HCT116 (cell line): ENCODE results near the gene MICALL2. TPM values are rescaled to one million over a fixed set of nuclear protein-coding genes. Genes with fewer than 3 reads are reported as not detected.

ENCODE experiments used
- ATAC-seq: fragments of 200-7000 bp; cut with Tn5 transposase; 2 replicates; pipeline ENCODE4 v1.9.1; 2020; ENCODE audit warnings: mild to moderate bottlenecking, moderate library complexity
- BruUV-seq: library from RNA; stranded (reverse); fragments of 400-500 nt; replicated peaks from 2 replicates; lab custom pipeline; 2021; lab: Mats Ljungman, UMichigan
- CTCF ChIA-PET: fragments of 300-600 bp; sonication (Branson Sonifier 250); formaldehyde crosslinking; loops from one replicate; lab custom pipeline; 2021; ENCODE audit warnings: antibody characterized with exemption; lab: Charles Lee
- POLR2A ChIA-PET: fragments of 300-600, 350-600 bp; sonication (Branson Sonifier 250); formaldehyde crosslinking; loops from one replicate; lab custom pipeline; 2021; ENCODE audit warnings: antibody characterized with exemption; lab: Charles Lee
- RAD21 ChIA-PET, 2 experiments: fragments of 300-600 bp; sonication (Branson Sonifier 250); formaldehyde crosslinking; loops; one replicate each; lab custom pipeline; 2023; ENCODE audit warnings: low total read pairs in 2 of 2; ENCODE audit not compliant: uncharacterized antibody in 2 of 2, unreplicated experiment in 2 of 2, low non-redundant PET in 1 of 2; lab: Charles Lee
- DNase-seq: peaks from one replicate; pipeline ENCODE4 v3.0.0-alpha.2; 2010; ENCODE audit warnings: low read depth, low spot score
- H2AFZ ChIP-seq: fragments of 200-600 bp; shearing (Covaris generic), sonication (generic); 2 replicates; pipeline ENCODE4 v1.6.1; 2017; ENCODE audit warnings: low read depth, mixed run types, mixed read lengths, antibody characterized with exemption, low read length; ENCODE audit not compliant: poor library complexity, severe bottlenecking
- H3K27ac ChIP-seq: 2 replicates; pipeline ENCODE4 v1.5.1; 2012; ENCODE audit warnings: low read depth, low read length
- H3K27me3 ChIP-seq: fragments of 200-600 bp; sonication (generic); 2 replicates; pipeline ENCODE4 v1.6.1; 2016; ENCODE audit warnings: mixed run types, low read length, mixed read lengths; ENCODE audit not compliant: insufficient read depth
- H3K36me3 ChIP-seq, 2 experiments: fragments of 200-500 bp in 1 of 2; fragments of 200-600 bp in 1 of 2; sonication (Bioruptor generic) in 1 of 2; sonication (generic) in 1 of 2; 2 replicates each; pipeline versions ENCODE4 v1.5.1 to v1.6.1; 2014 to 2016; ENCODE audit warnings: low read length in 2 of 2, inconsistent platforms in 1 of 2, mixed read lengths in 1 of 2, mixed run types in 1 of 2; ENCODE audit not compliant: insufficient read depth in 2 of 2, control insufficient read depth in 1 of 2
- H3K4me1 ChIP-seq, 2 experiments: fragments of 200-600 bp in 1 of 2; sonication (generic) in 1 of 2; 2 replicates each; pipeline versions ENCODE4 v1.5.1 to v1.6.1; 2012 to 2017; ENCODE audit warnings: low read length in 2 of 2, inconsistent platforms in 1 of 2, mild to moderate bottlenecking in 1 of 2, mixed read lengths in 1 of 2, mixed run types in 1 of 2, moderate library complexity in 1 of 2; ENCODE audit not compliant: insufficient read depth in 2 of 2, control insufficient read depth in 1 of 2
- H3K4me2 ChIP-seq: fragments of 200-600 bp; sonication (generic); 2 replicates; pipeline ENCODE4 v1.6.1; 2017; ENCODE audit warnings: mixed run types, low read length, mixed read lengths
- H3K4me3 ChIP-seq, 2 experiments: fragments of 200-600 bp in 1 of 2; sonication (generic) in 1 of 2; replicated peaks in 1 of 2; 2 replicates each; pipeline ENCODE4 v1.5.1; 2011 to 2016; ENCODE audit warnings: low read length in 2 of 2, control low read depth in 1 of 2, low read depth in 1 of 2, mild to moderate bottlenecking in 1 of 2, mixed read lengths in 1 of 2, mixed run types in 1 of 2
- H3K79me2 ChIP-seq: fragments of 200-600 bp; sonication (generic); 2 replicates; pipeline ENCODE4 v1.6.1; 2017; ENCODE audit warnings: mild to moderate bottlenecking, mixed run types, low read length, moderate library complexity, mixed read lengths; ENCODE audit not compliant: insufficient read depth
- H3K9ac ChIP-seq: fragments of 200-600 bp; sonication (generic); 2 replicates; pipeline ENCODE4 v1.6.1; 2016; ENCODE audit warnings: low read length, mixed read lengths
- H3K9me2 ChIP-seq: fragments of 200-600 bp; sonication (generic), shearing (Covaris generic); 2 replicates; pipeline ENCODE4 v1.6.1; 2017; ENCODE audit warnings: mixed run types, mild to moderate bottlenecking, moderate library complexity; ENCODE audit not compliant: insufficient read depth
- H3K9me3 ChIP-seq, 2 experiments: fragments of 200-500 bp in 1 of 2; fragments of 200-600 bp in 1 of 2; sonication (Bioruptor generic) in 1 of 2; sonication (generic) in 1 of 2; 2 replicates each; pipeline ENCODE4 v1.6.1; 2014 to 2017; ENCODE audit warnings: low read length in 2 of 2, mixed read lengths in 2 of 2, inconsistent platforms in 1 of 2, low read depth in 1 of 2, mild to moderate bottlenecking in 1 of 2, mixed run types in 1 of 2, moderate library complexity in 1 of 2; ENCODE audit not compliant: control insufficient read depth in 1 of 2, insufficient read depth in 1 of 2
- H4K20me1 ChIP-seq: fragments of 200-600 bp; sonication (generic), shearing (Covaris generic); 2 replicates; pipeline ENCODE4 v1.6.1; 2017; ENCODE audit warnings: mixed run types, mild to moderate bottlenecking, moderate library complexity; ENCODE audit not compliant: insufficient read depth
- ATF3 ChIP-seq: IDR thresholded peaks from 2 replicates; pipeline ENCODE4 v1.6.1; 2012
- CBX3 ChIP-seq: IDR thresholded peaks from 2 replicates; pipeline ENCODE4 v1.6.1; 2012; ENCODE audit warnings: low read depth
- EGR1 ChIP-seq: IDR thresholded peaks from 2 replicates; pipeline ENCODE4 v1.6.1; 2012; ENCODE audit warnings: low read depth
- EZH2phosphoT487 ChIP-seq: fragments of 200-600 bp; IDR thresholded peaks from 2 replicates; pipeline ENCODE4 v1.6.1; 2018; ENCODE audit warnings: antibody characterized with exemption, borderline replicate concordance
- FOSL1 ChIP-seq: IDR thresholded peaks from 2 replicates; pipeline ENCODE4 v1.6.1; 2012; ENCODE audit warnings: low read depth
- POLR2A ChIP-seq: IDR thresholded peaks from 2 replicates; pipeline ENCODE4 v1.7.0; 2011; ENCODE audit warnings: borderline replicate concordance; ENCODE audit not compliant: insufficient read depth, insufficient read length; ENCODE audit errors: extremely low read depth
- POLR2AphosphoS5 ChIP-seq: IDR thresholded peaks from 2 replicates; pipeline ENCODE4 v1.6.1; 2011; ENCODE audit warnings: mild to moderate bottlenecking, low read depth, low read length, moderate library complexity
- SIN3A ChIP-seq: IDR thresholded peaks from 2 replicates; pipeline ENCODE4 v1.6.1; 2012; ENCODE audit warnings: low read depth
- SP1 ChIP-seq: IDR thresholded peaks from 2 replicates; pipeline ENCODE4 v1.6.1; 2012; ENCODE audit warnings: low read depth
- SRF ChIP-seq: IDR thresholded peaks from 2 replicates; pipeline ENCODE4 v1.6.1; 2012; ENCODE audit warnings: low read depth
- YY1 ChIP-seq: IDR thresholded peaks from 2 replicates; pipeline ENCODE4 v1.6.1; 2011; ENCODE audit warnings: low read length, low read depth, moderate library complexity, mild to moderate bottlenecking; ENCODE audit not compliant: insufficient replicate concordance; ENCODE audit errors: extremely low read depth
- ZFX ChIP-seq: fragments of 450-650 bp; IDR thresholded peaks from 2 replicates; pipeline ENCODE4 v1.6.1; 2017
- intact Hi-C: fragments of 100-400 bp; cut with micrococcal nuclease; formaldehyde crosslinking; loops from 2 replicates; pipeline ENCODE4 v1.10.0; 2022
- total RNA-seq: library from RNA; stranded (reverse); gene quantifications from one replicate; pipeline ENCODE4 v1.2.1, GENCODE V29; 2021; ENCODE audit not compliant: unreplicated experiment
- TF ChIP-seq, protein P1 (sequence below), 3 experiments: fragments of 200-600 bp in 1 of 3; sonication (generic) in 1 of 3; IDR thresholded peaks in 2 of 3; conservative IDR thresholded peaks in 1 of 3; 2 replicates each; pipeline ENCODE4 v1.5.1; 2012 to 2017; ENCODE audit warnings: low read depth in 2 of 3, low read length in 2 of 3, antibody characterized with exemption in 1 of 3, borderline replicate concordance in 1 of 3, control low read depth in 1 of 3, mild to moderate bottlenecking in 1 of 3, mixed read lengths in 1 of 3, mixed run types in 1 of 3, moderate library complexity in 1 of 3; ENCODE audit not compliant: insufficient read depth in 1 of 3

The MICALL2 gene
- total RNA-seq, 1 experiment from 2014 or later, result 60.7 TPM

GRCh38 chr7:1409555-1409954, 49.7 kb downstream of the MICALL2 start:
- intact Hi-C loops, result no loop called here
- H3K79me2 ChIP-seq, result no peaks in the 10 kb centered on the region
- no peaks in the 10 kb centered on the region for H4K20me1 ChIP-seq
- no TSS peak for BruUV-seq
- CTCF ChIA-PET, result interaction anchor here (0.9 to 1.5 kb wide), 2 partner anchors 185 to 226 kb away, joined by 3 to 4 read pairs; no protein-coding TSS in a partner anchor
- DNase-seq, result no peak
- H3K27me3 ChIP-seq, result no peaks in the 10 kb centered on the region
- no peaks in the 10 kb centered on the region for H3K9me3 ChIP-seq
- no peak for TF ChIP-seq ATF3
- TF ChIP-seq, protein P1, sequence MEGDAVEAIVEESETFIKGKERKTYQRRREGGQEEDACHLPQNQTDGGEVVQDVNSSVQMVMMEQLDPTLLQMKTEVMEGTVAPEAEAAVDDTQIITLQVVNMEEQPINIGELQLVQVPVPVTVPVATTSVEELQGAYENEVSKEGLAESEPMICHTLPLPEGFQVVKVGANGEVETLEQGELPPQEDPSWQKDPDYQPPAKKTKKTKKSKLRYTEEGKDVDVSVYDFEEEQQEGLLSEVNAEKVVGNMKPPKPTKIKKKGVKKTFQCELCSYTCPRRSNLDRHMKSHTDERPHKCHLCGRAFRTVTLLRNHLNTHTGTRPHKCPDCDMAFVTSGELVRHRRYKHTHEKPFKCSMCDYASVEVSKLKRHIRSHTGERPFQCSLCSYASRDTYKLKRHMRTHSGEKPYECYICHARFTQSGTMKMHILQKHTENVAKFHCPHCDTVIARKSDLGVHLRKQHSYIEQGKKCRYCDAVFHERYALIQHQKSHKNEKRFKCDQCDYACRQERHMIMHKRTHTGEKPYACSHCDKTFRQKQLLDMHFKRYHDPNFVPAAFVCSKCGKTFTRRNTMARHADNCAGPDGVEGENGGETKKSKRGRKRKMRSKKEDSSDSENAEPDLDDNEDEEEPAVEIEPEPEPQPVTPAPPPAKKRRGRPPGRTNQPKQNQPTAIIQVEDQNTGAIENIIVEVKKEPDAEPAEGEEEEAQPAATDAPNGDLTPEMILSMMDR (IDR thresholded peaks at IDR 0.05 in 2 of 3, conservative IDR thresholded peaks at IDR 0.05 in 1 of 3; ENCODE audit: borderline replicate concordance in 1 of 3, insufficient read depth in 1 of 3, low read depth in 2 of 3, low read length in 2 of 3), result no peak
- no peak for TF ChIP-seq SRF
- TF ChIP-seq SP1, result no peak
- no peak for TF ChIP-seq EGR1
- TF ChIP-seq, all 23 proteins: peak for 0
- peaks cover 2 to 10% of the 10 kb centered on the region in 2 experiments; a peak in 1 of 4 replicates for H3K4me1 ChIP-seq
- H3K4me3 ChIP-seq, result no peak overlapping the region
- H3K9me2 ChIP-seq, result no peaks in the 10 kb centered on the region
- ChIA-PET RAD21 (no interaction called here), POLR2A (no interaction called here)
- no peak for ATAC-seq
- no peak overlapping the region for H3K27ac ChIP-seq
- no peak overlapping the region for H2AFZ ChIP-seq
- no peak overlapping the region for H3K4me2 ChIP-seq
- H3K36me3 ChIP-seq, result no peaks in the 10 kb centered on the region
- H3K9ac ChIP-seq, result no peak overlapping the region

DNA sequence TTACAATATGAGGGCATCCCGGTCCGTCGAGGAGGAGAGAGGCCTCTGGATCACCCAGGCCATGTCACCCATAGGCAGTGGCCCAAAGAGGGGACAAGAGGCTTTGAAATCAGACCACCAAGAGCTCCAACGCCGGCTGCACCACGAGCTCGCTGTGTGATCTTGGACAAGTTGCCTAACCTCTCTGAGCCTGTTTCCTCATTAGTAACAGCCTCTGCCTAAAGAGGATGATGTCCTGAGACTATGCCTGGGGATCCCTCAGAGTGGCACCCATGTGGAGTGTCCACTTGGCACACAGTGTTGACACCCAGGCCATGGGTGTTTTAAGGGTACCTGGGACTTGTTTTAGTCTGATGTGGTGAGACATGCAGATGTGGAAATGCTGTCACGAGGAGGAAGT, 50.8 kb downstream of the MICALL2 start:
- peaks cover 2 to 18% of the 10 kb centered on the region in 2 experiments; a peak in 1 of 4 replicates for H3K4me1 ChIP-seq
- RAD21 ChIA-PET, result no interaction called here
- H3K36me3 ChIP-seq, result no peaks in the 10 kb centered on the region
- TF ChIP-seq POLR2AphosphoS5 (no peak), FOSL1 (no peak), SRF (no peak), CBX3 (no peak), SIN3A (no peak), ZFX (no peak), YY1 (no peak), ATF3 (no peak), POLR2A (no peak), EZH2phosphoT487 (no peak)
- DNase-seq, result no peak
- H3K9me3 ChIP-seq, result no peaks in the 10 kb centered on the region
- no peaks in the 10 kb centered on the region for H3K27me3 ChIP-seq
- no peak for ATAC-seq
- H3K27ac ChIP-seq, result no peak overlapping the region
- no peak overlapping the region for H3K4me2 ChIP-seq
- H3K9me2 ChIP-seq, result no peaks in the 10 kb centered on the region
- no peaks in the 10 kb centered on the region for H3K79me2 ChIP-seq
- BruUV-seq, result no TSS peak
- CTCF ChIA-PET, result interaction anchor here (1.5 kb wide), 1 partner anchor 225 kb away, joined by 3 read pairs; no protein-coding TSS in a partner anchor
- no peaks in the 10 kb centered on the region for H4K20me1 ChIP-seq
- intact Hi-C loops, result no loop called here
- no peak overlapping the region for H3K4me3 ChIP-seq
- POLR2A ChIA-PET, result no interaction called here
- no peak overlapping the region for H2AFZ ChIP-seq
- no peak overlapping the region for H3K9ac ChIP-seq
